ENCODE results near the gene CCDC180.
A peak's percentile ranks its signal among the peaks of the same experiment; 100 is the strongest.

Gene CCDC180

GRCh38 chr9:97307500-97308163 lies at the start of gene CCDC180:
Gene CCDC180, plus strand, starts transcription at chr9:97307659. Its CDS starts 405 bp downstream, at chr9:97308064.
- no peak within 1 kb of the TSS for H3K27ac ChIP-seq
- no peak for TF ChIP-seq CTCF (conservative IDR thresholded peaks at IDR 0.05)

GRCh38 chr9:97259834-97260514 lies 47.5 kb upstream of the CCDC180 start:
- peak overlapping the region; percentile 65; the same call in 1 of the 2 replicates for H3K27ac ChIP-seq

- H3K27ac ChIP-seq = no peak overlapping the region
- TF ChIP-seq CTCF (conservative IDR thresholded peaks at IDR 0.05) = no peak
Measured at GRCh38 chr9:97271292-97271691, 36.2 kb upstream of the CCDC180 start.

GRCh38 chr9:97272072-97272471 lies 35.4 kb upstream of the CCDC180 start:
- TF ChIP-seq CTCF (conservative IDR thresholded peaks at IDR 0.05) = no peak
- H3K27ac ChIP-seq = no peak overlapping the region

GRCh38 chr9:97276310-97276852 lies 31.1 kb upstream of the CCDC180 start:
- no peak overlapping the region for H3K27ac ChIP-seq

GRCh38 chr9:97277953-97278352 lies 29.5 kb upstream of the CCDC180 start:
- TF ChIP-seq CTCF (conservative IDR thresholded peaks at IDR 0.05) = no peak
- H3K27ac ChIP-seq = no peak overlapping the region

More at GRCh38 chr9:97276310-97276852, 31.1 kb upstream of the CCDC180 start:
- no peak for TF ChIP-seq CTCF (conservative IDR thresholded peaks at IDR 0.05)

- H3K27ac ChIP-seq = no peak overlapping the region
Measured at GRCh38 chr9:97280755-97281330, 26.6 kb upstream of the CCDC180 start.

More at GRCh38 chr9:97280755-97281330, 26.6 kb upstream of the CCDC180 start:
- TF ChIP-seq CTCF (conservative IDR thresholded peaks at IDR 0.05) = no peak
